HepG2 (cell line): ENCODE measurements around the gene CFAP73. TPM values are rescaled to one million over a fixed set of nuclear protein-coding genes. Genes with fewer than 3 reads are reported as not detected.
A peak's percentile ranks its signal among the peaks of the same experiment; 100 is the strongest.

Source experiments
- ATAC-seq: fragments of 200-7000 bp; cut with Tn5 transposase; 3 replicates; pipeline ENCODE4 v1.9.1; 2020; ENCODE audit warnings: mild to moderate bottlenecking, moderate library complexity
- BruUV-seq: library from RNA; stranded (reverse); fragments of 400-500 nt; replicated peaks from 2 replicates; lab custom pipeline; 2021; lab: Mats Ljungman, UMichigan
- CTCF ChIA-PET: fragments of 300-600 bp; formaldehyde crosslinking; extraction: SDS; loops from one replicate; lab custom pipeline; 2021; ENCODE audit warnings: low total read pairs, inconsistent platforms, low intra/inter-chr PET ratio; lab: Yijun Ruan, JAX
- POLR2A ChIA-PET: fragments of 350-600 bp; sonication (Branson Sonifier 250); formaldehyde crosslinking; loops from one replicate; lab custom pipeline; 2020; ENCODE audit warnings: antibody characterized with exemption, inconsistent platforms; lab: Yijun Ruan, JAX
- DNase-seq: peaks from one replicate; pipeline ENCODE4 v3.0.0-alpha.2; 2015; ENCODE audit warnings: low spot score
- FAIRE-seq: peaks from 3 replicates; lab custom pipeline; 2011; peaks lifted over from hg19 to GRCh38; lab: Jason Lieb, UNC
- H2AFZ ChIP-seq: one replicate; pipeline ENCODE4 v1.6.1; 2011; ENCODE audit warnings: low read length, inconsistent platforms
- H3K27ac ChIP-seq: fragments of 300-600 bp; 3 replicates; pipeline ENCODE4 v1.8.0; 2011; ENCODE audit warnings: mixed run types, mild to moderate bottlenecking, mixed read lengths, low read length, inconsistent platforms; ENCODE audit not compliant: insufficient read depth; ENCODE audit errors: extremely low read length
- H3K27me3 ChIP-seq, 2 experiments: fragments of 200-600 bp in 1 of 2; 2 replicates in 1 of 2; 3 replicates in 1 of 2; pipeline versions ENCODE4 v1.6.0 to v1.8.0; 2011; ENCODE audit warnings: low read length in 2 of 2, mild to moderate bottlenecking in 2 of 2, moderate library complexity in 2 of 2, inconsistent platforms in 1 of 2; ENCODE audit not compliant: insufficient read depth in 2 of 2, control insufficient read depth in 1 of 2
- H3K36me3 ChIP-seq, 2 experiments: fragments of 200-600 bp in 1 of 2; replicated peaks in 1 of 2; 2 replicates in 1 of 2; 3 replicates in 1 of 2; pipeline versions ENCODE4 v1.5.1 to v1.8.0; 2011; ENCODE audit warnings: low read length in 2 of 2, inconsistent platforms in 1 of 2; ENCODE audit not compliant: insufficient read depth in 2 of 2, control insufficient read depth in 1 of 2
- H3K4me1 ChIP-seq: 2 replicates; pipeline ENCODE4 v1.5.1; 2012; ENCODE audit warnings: low read length, inconsistent platforms; ENCODE audit not compliant: insufficient read depth
- H3K4me2 ChIP-seq: 2 replicates; pipeline ENCODE4 v1.6.0; 2011; ENCODE audit warnings: low read depth, low read length, inconsistent platforms
- H3K4me3 ChIP-seq, 3 experiments: fragments of 200-600 bp in 1 of 3; sonication (generic), shearing (Covaris generic) in 1 of 3; replicated peaks in 1 of 3; 2 replicates each; pipeline ENCODE4 v1.5.1; 2011 to 2016; ENCODE audit warnings: low read length in 3 of 3, inconsistent platforms in 2 of 3, low read depth in 2 of 3, mild to moderate bottlenecking in 2 of 3, control low read depth in 1 of 3, mixed read lengths in 1 of 3; ENCODE audit not compliant: insufficient read depth in 1 of 3
- H3K79me2 ChIP-seq: one replicate; pipeline ENCODE4 v1.6.1; 2011; ENCODE audit warnings: low read length, inconsistent platforms; ENCODE audit not compliant: insufficient read depth
- H3K9ac ChIP-seq: 2 replicates; pipeline ENCODE4 v1.6.0; 2011; ENCODE audit warnings: mild to moderate bottlenecking, low read depth, low read length, inconsistent platforms; ENCODE audit not compliant: insufficient read depth
- H3K9me3 ChIP-seq: 2 replicates; pipeline ENCODE4 v1.5.1; 2012; ENCODE audit warnings: mild to moderate bottlenecking, low read length
- H4K20me1 ChIP-seq: 2 replicates; pipeline ENCODE4 v1.6.0; 2011; ENCODE audit warnings: inconsistent platforms, mild to moderate bottlenecking, low read length, moderate library complexity; ENCODE audit not compliant: insufficient read depth
- AGO2 ChIP-seq: fragments of 200-400 bp; formaldehyde crosslinking; optimal IDR thresholded peaks from 2 replicates; pipeline ENCODE3; 2017; ENCODE audit warnings: mild to moderate bottlenecking, low read depth, low read length, moderate library complexity
- CHD2 ChIP-seq: IDR thresholded peaks from 2 replicates; pipeline ENCODE4 v1.6.1; 2011; ENCODE audit warnings: low read depth, low read length, improper control_type of control experiment
- KAT7 ChIP-seq: IDR thresholded peaks from 2 replicates; pipeline ENCODE4 v1.6.1; 2018; ENCODE audit warnings: borderline replicate concordance, missing compliant biosample characterization
- RFXANK ChIP-seq: IDR thresholded peaks from 2 replicates; pipeline ENCODE4 v1.6.1; 2016
- SSRP1 ChIP-seq: IDR thresholded peaks from 2 replicates; pipeline ENCODE4 v1.6.1; 2016; ENCODE audit warnings: control low read depth
- ZNF460 ChIP-seq: sonication (generic); formaldehyde crosslinking; IDR thresholded peaks from 2 replicates; pipeline ENCODE4 v1.5.1; 2020; ENCODE audit warnings: missing genetic modification reagents, mild to moderate bottlenecking, borderline replicate concordance
- ZNF792 ChIP-seq: IDR thresholded peaks from 2 replicates; pipeline ENCODE4 v1.6.1; 2016
- WGBS: methylation state at CpG from one replicate; pipeline ENCODE4 v1.1.6; 2017; ENCODE audit warnings: low lambda C conversion rate; 5-methylcytosine and 5-hydroxymethylcytosine counted together
- in situ Hi-C: cut with HindIII; loops from 2 replicates; pipeline ENCODE4 v1.10.0; 2017; ENCODE audit warnings: low pct_unique_long_range_greater_than_20kb; ENCODE audit not compliant: extremely low pct_ligation_motif_present
- intact Hi-C: fragments of 100-400 bp; cut with micrococcal nuclease; formaldehyde crosslinking; loops from one replicate; pipeline ENCODE4 v1.10.0; 2022; ENCODE audit not compliant: unreplicated experiment
- polyA plus RNA-seq, 8 experiments: library from polyadenylated mRNA; depleted of rRNA in 3 of 8; stranded (reverse) in 7 of 8; unstranded in 1 of 8; fragments of >200 nt; fragmentation: Illumina TruSeq in 4 of 8; extraction: Trizol in 4 of 8; gene quantifications; 2 replicates each; pipeline versions ENCODE4 v1.2.1 to v1.2.3, GENCODE V29; 2011 to 2016; ENCODE audit warnings: low read depth in 4 of 8, missing spikeins in 1 of 8, mixed read lengths in 1 of 8; ENCODE audit not compliant: insufficient read depth in 1 of 8
- total RNA-seq, 5 experiments: library from RNA; depleted of rRNA; stranded (reverse); fragments of >200 nt; fragmentation: Illumina TruSeq; extraction: Trizol; gene quantifications; 2 replicates each; pipeline ENCODE4 v1.2.3, GENCODE V29; 2016; ENCODE audit warnings: low read depth in 1 of 5
- TF ChIP-seq, protein P1 (sequence below): sonication (generic); formaldehyde crosslinking; conservative IDR thresholded peaks from 2 replicates; pipeline ENCODE4 v1.8.0; 2022; ENCODE audit warnings: mild to moderate bottlenecking, moderate library complexity, missing genetic modification reagents

CFAP73 gene
- total and polyA plus RNA-seq, 2 of the 13 experiments (the other 11 are each of a cell fraction or from before 2014, with no cell fraction given) = not detected

DNA sequence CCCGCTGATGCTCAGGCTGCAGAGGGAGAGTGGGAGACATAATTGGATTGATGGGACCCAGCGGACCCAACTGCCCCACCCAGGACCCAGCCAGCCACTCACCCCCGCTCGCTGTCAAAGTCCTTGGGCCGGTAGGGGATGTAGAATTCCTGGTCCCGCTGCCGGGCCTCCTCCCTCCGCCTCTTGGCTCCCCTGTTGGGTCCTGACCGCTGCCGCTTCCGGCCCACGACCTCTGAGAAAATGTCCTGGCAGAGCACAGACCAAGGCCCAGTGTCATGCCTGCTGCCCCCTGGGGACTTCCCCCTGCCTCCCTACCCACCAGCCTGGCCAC lies 13.5 kb downstream of the CFAP73 start:
- H3K79me2 ChIP-seq = no peaks in the 10 kb centered on the region
- BruUV-seq = no TSS peak
- H3K27me3 ChIP-seq = no peaks in the 10 kb centered on the region
- H3K9me3 ChIP-seq = no peaks in the 10 kb centered on the region
- no peak for FAIRE-seq
- intact Hi-C loops (no loop called here), in situ Hi-C loops (no loop called here)
- no peak overlapping the region for H3K9ac ChIP-seq
- POLR2A ChIA-PET = no interaction called here
- no peak overlapping the region for H3K4me3 ChIP-seq
- no peak overlapping the region for H3K4me2 ChIP-seq
- H3K27ac ChIP-seq = no peak overlapping the region
- H3K36me3 ChIP-seq = peaks cover 43 to 79% of the 10 kb centered on the region in 2 experiments
- CTCF ChIA-PET = no interaction called here
- no peak for ATAC-seq
- peaks cover 4% of the 10 kb centered on the region; the same call in 1 of the 2 replicates for H4K20me1 ChIP-seq
- WGBS = 96% methylated on average over 5 of the region's 12 CpGs
- H3K4me1 ChIP-seq = no peaks in the 10 kb centered on the region
- TF ChIP-seq, protein P1, sequence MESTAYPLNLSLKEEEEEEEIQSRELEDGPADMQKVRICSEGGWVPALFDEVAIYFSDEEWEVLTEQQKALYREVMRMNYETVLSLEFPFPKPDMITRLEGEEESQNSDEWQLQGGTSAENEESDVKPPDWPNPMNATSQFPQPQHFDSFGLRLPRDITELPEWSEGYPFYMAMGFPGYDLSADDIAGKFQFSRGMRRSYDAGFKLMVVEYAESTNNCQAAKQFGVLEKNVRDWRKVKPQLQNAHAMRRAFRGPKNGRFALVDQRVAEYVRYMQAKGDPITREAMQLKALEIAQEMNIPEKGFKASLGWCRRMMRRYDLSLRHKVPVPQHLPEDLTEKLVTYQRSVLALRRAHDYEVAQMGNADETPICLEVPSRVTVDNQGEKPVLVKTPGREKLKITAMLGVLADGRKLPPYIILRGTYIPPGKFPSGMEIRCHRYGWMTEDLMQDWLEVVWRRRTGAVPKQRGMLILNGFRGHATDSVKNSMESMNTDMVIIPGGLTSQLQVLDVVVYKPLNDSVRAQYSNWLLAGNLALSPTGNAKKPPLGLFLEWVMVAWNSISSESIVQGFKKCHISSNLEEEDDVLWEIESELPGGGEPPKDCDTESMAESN (CRISPR knock-in tag) = no peak
- no peak for TF ChIP-seq ZNF460 (CRISPR knock-in tag)
- peak; percentile 48 for TF ChIP-seq AGO2
- H2AFZ ChIP-seq = no peak overlapping the region
- DNase-seq = no peak

DNA sequence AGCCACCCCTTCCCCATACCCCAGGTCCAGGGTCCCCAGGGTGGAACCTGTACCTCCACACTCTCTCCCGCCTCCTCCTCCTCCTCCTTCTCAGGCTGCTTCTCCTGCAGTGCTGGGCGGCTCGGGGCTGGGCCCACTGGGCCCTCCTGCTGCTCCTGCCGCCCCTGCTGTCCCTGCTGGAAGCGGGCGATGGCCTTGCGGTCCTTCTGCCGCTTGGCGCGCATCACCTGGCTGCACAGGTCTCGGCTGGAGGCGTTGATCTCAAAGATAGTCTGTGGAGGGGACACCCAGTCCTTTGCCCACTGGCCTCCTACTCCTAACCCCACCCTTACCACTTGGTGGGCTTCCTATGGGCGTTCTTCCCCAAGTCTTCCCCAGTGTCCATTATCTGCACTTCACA lies 14.5 kb downstream of the CFAP73 start:
- intact Hi-C loops (no loop called here), in situ Hi-C loops (no loop called here)
- BruUV-seq = no TSS peak
- Histone ChIP-seq H2AFZ (no peak overlapping the region), H3K9me3 (no peaks in the 10 kb centered on the region), H3K27me3 (no peaks in the 10 kb centered on the region), H3K4me2 (no peak overlapping the region), H4K20me1 (no peaks in the 10 kb centered on the region), H3K9ac (no peak overlapping the region), H3K79me2 (no peaks in the 10 kb centered on the region), H3K27ac (no peak overlapping the region), H3K4me1 (no peaks in the 10 kb centered on the region), H3K4me3 (no peak overlapping the region), H3K36me3 (peaks cover 42 to 81% of the 10 kb centered on the region in 2 experiments; a peak in 4 of 5 replicates)
- TF ChIP-seq ZNF792 (CRISPR knock-in tag) (no peak), SSRP1 (CRISPR knock-in tag) (no peak), CHD2 (no peak), KAT7 (no peak), RFXANK (no peak)
- ChIA-PET POLR2A (no interaction called here), CTCF (no interaction called here)
- FAIRE-seq = no peak
- 98% methylated on average over 13 of the region's 13 CpGs for WGBS
- no peak for DNase-seq
- ATAC-seq = no peak
